ENCODE measurements around the gene FZD7.

- no peak for TF ChIP-seq POLR2A (IDR thresholded peaks at IDR 0.05; ENCODE audit: low read length)
- TF ChIP-seq GATA1 (IDR thresholded peaks at IDR 0.05; ENCODE audit: low read depth, low read length), result no peak
Observed at GRCh38 chr2:202034249-202035088, 814 bp downstream of the FZD7 start.

All from erythroblast (primary cell).